Sciatic nerve (tissue), 2 donors: ENCODE measurements around the gene TTYH2. TPM values are rescaled to one million over a fixed set of nuclear protein-coding genes. Genes with fewer than 3 reads are reported as not detected.
A peak's percentile ranks its signal among the peaks of the same experiment; 100 is the strongest.

Experiments
- ATAC-seq: fragments of 200-7000 bp; cut with Tn5 transposase; one replicate; pipeline ENCODE4 v1.9.1; 2020; ENCODE audit warnings: mild to moderate bottlenecking, moderate library complexity
- DNase-seq: peaks from one replicate; pipeline ENCODE4 v3.0.0-alpha.2; 2020; ENCODE audit warnings: low spot score
- intact Hi-C: fragments of 100-400 bp; cut with DNase I; formaldehyde crosslinking; loops from one replicate; pipeline ENCODE4 v1.14.2; 2022
- total RNA-seq: library from RNA; stranded (reverse); fragmentation: NEBNext Ultra II Directional; extraction: Animal tissue kit (Norgen Biotek cat#: 25700); gene quantifications from one replicate; pipeline ENCODE4 v1.2.1, GENCODE V29; 2021
- donor health status: DM: no; HTN: no; CAD: no.
- donor health status: DM: no; HTN: no; CAD: no.

TTYH2 gene
- total RNA-seq, 1 donor from 2014 or later = 46.7 TPM

GRCh38 chr17:74299226-74300009 lies 86.0 kb downstream of the TTYH2 start:
- DNase-seq (no peak), ATAC-seq (no peak)
- intact Hi-C loops = loop anchor here (5.0 kb wide), 2 partner anchors 87 to 158 kb away; partner anchors contain the start of gene TTYH2

- intact Hi-C loops = loop anchor here (5.0 kb wide), 1 partner anchor 154 kb away; no protein-coding TSS in a partner anchor
- DNase-seq (no peak), ATAC-seq (no peak)
Observed at GRCh38 chr17:74303305-74303704, 89.9 kb downstream of the TTYH2 start.

- DNase-seq = no peak
- intact Hi-C loops = loop anchor here (5.0 kb wide), 1 partner anchor 153 kb away; no protein-coding TSS in a partner anchor
- ATAC-seq = no peak
Observed at GRCh38 chr17:74304184-74304583, 90.8 kb downstream of the TTYH2 start.

- DNase-seq (no peak), ATAC-seq (no peak)
- intact Hi-C loops = no loop called here
Observed at GRCh38 chr17:74305865-74306654, 92.7 kb downstream of the TTYH2 start.

- DNase-seq = no peak
- intact Hi-C loops = no loop called here
- peak; percentile 22 for ATAC-seq
Observed at GRCh38 chr17:74307984-74308773, 94.8 kb downstream of the TTYH2 start.

GRCh38 chr17:74309902-74310301 lies 96.5 kb downstream of the TTYH2 start:
- ATAC-seq = no peak
- intact Hi-C loops = no loop called here

More at GRCh38 chr17:74309902-74310301, 96.5 kb downstream of the TTYH2 start:
- no peak for DNase-seq

Other genes with a start within 250 kb of the TTYH2 start
- 796 TPM for gene RPL38, start 9.9 kb upstream of the TTYH2 start, total RNA-seq
- gene DNAI2, start 60.7 kb downstream of the TTYH2 start, total RNA-seq = not detected
- gene KIF19, start 112.7 kb downstream of the TTYH2 start, total RNA-seq = 55.2 TPM
- gene BTBD17, start 148.3 kb downstream of the TTYH2 start, total RNA-seq = not detected
- gene GPR142, start 153.9 kb downstream of the TTYH2 start, total RNA-seq = 1.1 TPM
- 62.9 TPM for gene GPRC5C, start 218.5 kb downstream of the TTYH2 start, total RNA-seq